CD8-positive, alpha-beta memory T cell (primary cell): ENCODE data around the gene PPP1R37. TPM values are rescaled to one million over a fixed set of nuclear protein-coding genes. Genes with fewer than 3 reads are reported as not detected.
"Not testable (repeated sequence)": the region's sequence is repeated elsewhere in the genome, so short reads cannot be mapped to it uniquely, and the experiment has no call there.

Source experiments
- CTCF ChIA-PET: fragments of 350-600 bp; sonication (Branson Sonifier 250); formaldehyde crosslinking; loops from one replicate; lab custom pipeline; 2021; ENCODE audit warnings: antibody characterized with exemption; lab: Charles Lee
- POLR2A ChIA-PET: fragments of 350-600 bp; sonication (Branson Sonifier 250); formaldehyde crosslinking; loops from one replicate; lab custom pipeline; 2021; ENCODE audit warnings: antibody characterized with exemption; lab: Charles Lee
- DNase-seq, 5 donors: peaks; one replicate each; pipeline versions ENCODE4 v3.0.0 to v3.0.0-alpha.2; 2020 to 2022; ENCODE audit warnings: mixed read lengths in 1 of 5
- H3K27ac ChIP-seq: one replicate; pipeline ENCODE4 v1.7.0; 2013; ENCODE audit warnings: low read depth, mild to moderate bottlenecking, low read length, moderate library complexity
- H3K27me3 ChIP-seq: 2 replicates; pipeline ENCODE4 v1.7.0; 2013; ENCODE audit warnings: low read length, mild to moderate bottlenecking; ENCODE audit not compliant: insufficient read depth, poor library complexity, severe bottlenecking
- H3K36me3 ChIP-seq: 2 replicates; pipeline ENCODE4 v1.7.0; 2013; ENCODE audit warnings: mild to moderate bottlenecking, low read length, moderate library complexity; ENCODE audit not compliant: insufficient read depth
- H3K4me1 ChIP-seq: 2 replicates; pipeline ENCODE4 v1.7.0; 2013; ENCODE audit warnings: mild to moderate bottlenecking, low read length, moderate library complexity; ENCODE audit not compliant: insufficient read depth
- H3K4me3 ChIP-seq: 2 replicates; pipeline ENCODE4 v1.7.0; 2013; ENCODE audit warnings: mild to moderate bottlenecking, low read length
- H3K9me3 ChIP-seq: 2 replicates; pipeline ENCODE4 v1.7.0; 2013; ENCODE audit warnings: mild to moderate bottlenecking, low read length
- H3K27ac Mint-ChIP-seq, 8 donors: one replicate each; pipeline ENCODE4 v1.8.0; 2020 to 2021; ENCODE audit warnings: mixed read lengths in 8 of 8, mild to moderate bottlenecking in 6 of 8, inconsistent platforms in 3 of 8, moderate library complexity in 3 of 8
- H3K27me3 Mint-ChIP-seq, 2 donors: one replicate each; pipeline ENCODE4 v1.8.0; 2020 to 2021; ENCODE audit warnings: mixed read lengths in 2 of 2, mild to moderate bottlenecking in 1 of 2, moderate library complexity in 1 of 2
- H3K36me3 Mint-ChIP-seq, 3 donors: one replicate each; pipeline ENCODE4 v1.8.0; 2020 to 2021; ENCODE audit warnings: mixed read lengths in 3 of 3, inconsistent platforms in 1 of 3, mild to moderate bottlenecking in 1 of 3
- H3K4me1 Mint-ChIP-seq, 3 donors: one replicate each; pipeline ENCODE4 v1.8.0; 2020 to 2021; ENCODE audit warnings: mixed read lengths in 3 of 3, inconsistent platforms in 1 of 3, mild to moderate bottlenecking in 1 of 3
- H3K4me3 Mint-ChIP-seq, 7 donors: one replicate each; pipeline ENCODE4 v1.8.0; 2020 to 2021; ENCODE audit warnings: mixed read lengths in 7 of 7, mild to moderate bottlenecking in 6 of 7, moderate library complexity in 4 of 7, inconsistent platforms in 2 of 7
- H3K9me3 Mint-ChIP-seq, 5 donors: one replicate each; pipeline ENCODE4 v1.8.0; 2020 to 2022; ENCODE audit warnings: mixed read lengths in 5 of 5, mild to moderate bottlenecking in 3 of 5, moderate library complexity in 2 of 5, inconsistent platforms in 1 of 5
- polyA plus RNA-seq: library from polyadenylated mRNA; unstranded; fragments of 300-500 nt; fragmentation: Illumina TruSeq; gene quantifications from one replicate; pipeline ENCODE4 v1.2.3, GENCODE V29; 2021
- total RNA-seq, 2 experiments: library from RNA; stranded (reverse); gene quantifications; one replicate each; pipeline ENCODE4 v1.2.3, GENCODE V29; 2021

Gene PPP1R37
- total and polyA plus RNA-seq, 3 experiments from 2014 or later, result 0.79 to 18.3 (median 17.8) TPM

DNA sequence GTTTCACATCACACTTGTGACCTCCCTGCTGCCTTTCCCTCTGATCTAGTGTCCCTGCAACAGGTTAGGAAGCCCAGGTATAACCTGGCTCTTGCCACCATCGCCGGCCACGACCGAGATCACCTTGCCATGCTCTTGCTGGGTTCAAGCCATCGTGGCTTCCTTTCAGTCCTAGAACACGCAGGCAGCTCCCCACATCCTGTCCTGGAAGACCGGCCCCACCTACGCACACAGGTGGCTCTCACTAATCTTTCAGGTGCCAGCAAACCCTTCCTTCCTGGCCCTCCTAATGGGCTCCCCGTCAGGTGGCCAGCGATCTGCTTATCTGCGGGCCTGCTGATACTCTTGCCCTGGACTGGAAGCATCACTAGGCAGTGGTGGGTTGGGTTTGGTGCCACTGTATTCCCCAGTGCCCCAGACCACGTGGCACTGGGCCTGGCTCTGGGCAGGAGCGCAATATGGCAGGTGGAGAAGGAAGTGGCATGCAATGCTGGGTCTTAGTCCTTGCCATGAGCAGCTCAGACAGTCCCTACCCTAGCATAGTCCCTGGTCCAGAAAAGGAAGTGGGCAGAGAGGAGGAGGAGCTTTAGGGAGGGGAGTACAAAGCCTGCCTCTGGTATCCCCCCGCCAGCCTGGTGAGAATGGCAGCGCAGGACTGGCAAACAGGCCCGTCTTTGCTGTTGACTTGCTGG lies 11.8 kb downstream of the PPP1R37 start:
- no peak overlapping the region for H3K27ac ChIP-seq
- no peaks in the 10 kb centered on the region for H3K9me3 ChIP-seq
- Mint-ChIP-seq H3K36me3 (peaks cover 0 to 8% (median 0%) of the 10 kb centered on the region in 3 donors), H3K4me3 (peak overlapping the region in 6 of 7 donors; percentile 37 to 88 (median 67)), H3K27me3 (no peaks in the 10 kb centered on the region), H3K27ac (peak overlapping the region; percentile 28 to 93 (median 81)), H3K4me1 (peaks cover 44 to 65% (median 49%) of the 10 kb centered on the region in 3 donors), H3K9me3 (no peaks in the 10 kb centered on the region)
- H3K4me1 ChIP-seq, result peaks cover 33% of the 10 kb centered on the region
- ChIA-PET CTCF (interaction anchor here (1.4 to 4.6 kb wide), 2 partner anchors 12 to 74 kb away, joined by 3 to 22 read pairs; partner anchors contain the start of genes BLOC1S3 and PPP1R37), POLR2A (no interaction called here)
- DNase-seq, result no peak
- H3K27me3 ChIP-seq, result no peaks in the 10 kb centered on the region
- H3K4me3 ChIP-seq, result no peak overlapping the region
- H3K36me3 ChIP-seq, result no peaks in the 10 kb centered on the region

DNA sequence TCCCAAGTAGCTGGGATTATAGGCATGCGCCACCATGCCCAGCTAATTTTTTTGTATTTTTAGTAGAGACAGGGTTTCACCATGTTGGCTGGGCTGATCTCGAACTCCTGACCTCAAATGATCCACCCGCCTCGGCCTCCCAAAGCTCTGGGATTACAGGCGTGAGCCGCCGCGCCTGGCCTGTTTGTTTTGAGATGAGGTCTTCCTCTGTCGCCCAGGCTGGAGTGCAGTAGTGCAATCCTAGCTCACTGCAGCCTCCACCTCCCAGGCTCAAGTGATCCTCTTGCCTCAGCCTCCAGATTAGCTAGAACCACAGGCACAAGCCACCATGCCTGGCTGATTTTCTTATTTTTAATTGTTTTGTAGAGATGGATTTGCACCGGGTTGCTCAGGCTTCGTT lies 13.4 kb downstream of the PPP1R37 start:
- H3K4me3 Mint-ChIP-seq, H3K27ac ChIP-seq, POLR2A ChIA-PET, DNase-seq, H3K9me3 ChIP-seq, H3K27me3 Mint-ChIP-seq, H3K36me3 Mint-ChIP-seq, CTCF ChIA-PET, H3K4me3 ChIP-seq, H3K9me3 Mint-ChIP-seq, H3K27me3 ChIP-seq, H3K36me3 ChIP-seq: not testable (repeated sequence)
- peaks cover 33% of the 10 kb centered on the region for H3K4me1 ChIP-seq
- Mint-ChIP-seq H3K4me1 (peaks cover 39 to 64% (median 45%) of the 10 kb centered on the region in 3 donors), H3K27ac (peak overlapping the region in 2 of 8 donors; percentile 23 to 51)

DNA sequence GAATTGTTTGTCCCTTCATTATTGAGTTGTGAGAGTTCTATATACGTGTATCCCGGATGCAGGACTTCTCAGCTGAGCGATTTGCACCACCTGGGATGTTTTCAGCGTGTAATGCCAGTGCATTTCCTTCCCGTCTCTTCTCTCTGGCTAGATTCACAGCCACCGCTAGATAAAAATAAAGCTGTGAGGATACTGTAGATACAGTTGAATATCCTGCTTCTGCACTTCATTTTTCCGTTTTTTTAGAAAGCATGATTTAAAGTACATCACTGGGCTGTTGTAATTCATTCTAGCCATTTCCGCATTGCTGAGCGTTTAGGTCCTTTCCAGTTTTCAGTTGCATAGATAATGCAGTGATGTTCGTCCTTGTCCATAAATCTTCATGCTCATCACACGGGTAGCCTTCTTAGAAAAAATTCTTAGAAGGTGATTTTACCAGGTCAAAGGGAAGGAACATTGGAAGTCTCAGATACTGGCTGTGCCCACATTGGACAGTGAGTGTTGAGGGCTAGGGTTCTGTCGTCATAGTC lies 14.7 kb downstream of the PPP1R37 start:
- CTCF ChIA-PET, result no interaction called here
- H3K4me1 ChIP-seq, result peaks cover 28% of the 10 kb centered on the region

DNA sequence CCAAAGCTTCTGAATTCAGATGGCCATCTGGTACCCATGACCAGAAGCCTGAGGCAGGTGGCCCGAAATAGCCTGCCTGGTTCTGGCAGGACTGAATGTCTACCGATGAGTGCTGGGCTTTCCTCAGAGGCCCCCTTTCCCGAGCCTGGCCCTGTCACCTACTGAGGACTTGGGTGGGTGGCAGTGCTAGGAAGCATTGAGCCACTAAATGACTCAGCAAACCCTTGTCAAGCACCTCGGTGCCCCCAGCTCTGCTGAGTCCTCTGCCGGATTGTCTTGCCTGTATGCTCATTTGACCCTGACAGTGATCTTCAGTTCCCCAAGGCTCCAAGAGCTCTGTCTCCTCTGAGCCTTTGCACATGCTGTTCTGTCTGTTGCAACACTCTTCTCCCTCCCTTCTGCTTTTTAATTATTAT lies 17.9 kb downstream of the PPP1R37 start:
- Histone ChIP-seq H3K4me1 (peaks cover under 1% of the 10 kb centered on the region), H3K9me3 (no peaks in the 10 kb centered on the region), H3K27ac (no peak overlapping the region), H3K27me3 (no peaks in the 10 kb centered on the region), H3K36me3 (no peaks in the 10 kb centered on the region), H3K4me3 (no peak overlapping the region)
- CTCF ChIA-PET, result no interaction called here
- Mint-ChIP-seq H3K4me1 (peaks cover 13 to 41% (median 20%) of the 10 kb centered on the region in 3 donors), H3K27me3 (no peaks in the 10 kb centered on the region), H3K9me3 (no peaks in the 10 kb centered on the region), H3K4me3 (no peak overlapping the region), H3K27ac (no peak overlapping the region), H3K36me3 (peaks cover 0 to 7% (median 0%) of the 10 kb centered on the region in 3 donors)
- DNase-seq, result no peak
- POLR2A ChIA-PET, result no interaction called here

More for the DNA sequence above, 14.7 kb downstream of the PPP1R37 start:
- H3K36me3 Mint-ChIP-seq, result peaks cover 0 to 7% (median 0%) of the 10 kb centered on the region in 3 donors
- DNase-seq, result no peak
- Histone ChIP-seq H3K36me3 (no peaks in the 10 kb centered on the region), H3K9me3 (no peaks in the 10 kb centered on the region), H3K4me3 (no peak overlapping the region), H3K27ac (no peak overlapping the region), H3K27me3 (no peaks in the 10 kb centered on the region)
- H3K9me3 Mint-ChIP-seq, result no peaks in the 10 kb centered on the region
- H3K4me1 Mint-ChIP-seq, result peaks cover 35 to 59% (median 39%) of the 10 kb centered on the region in 3 donors
- no peaks in the 10 kb centered on the region for H3K27me3 Mint-ChIP-seq
- H3K4me3 Mint-ChIP-seq, result no peak overlapping the region
- POLR2A ChIA-PET, result no interaction called here
- no peak overlapping the region for H3K27ac Mint-ChIP-seq

DNA sequence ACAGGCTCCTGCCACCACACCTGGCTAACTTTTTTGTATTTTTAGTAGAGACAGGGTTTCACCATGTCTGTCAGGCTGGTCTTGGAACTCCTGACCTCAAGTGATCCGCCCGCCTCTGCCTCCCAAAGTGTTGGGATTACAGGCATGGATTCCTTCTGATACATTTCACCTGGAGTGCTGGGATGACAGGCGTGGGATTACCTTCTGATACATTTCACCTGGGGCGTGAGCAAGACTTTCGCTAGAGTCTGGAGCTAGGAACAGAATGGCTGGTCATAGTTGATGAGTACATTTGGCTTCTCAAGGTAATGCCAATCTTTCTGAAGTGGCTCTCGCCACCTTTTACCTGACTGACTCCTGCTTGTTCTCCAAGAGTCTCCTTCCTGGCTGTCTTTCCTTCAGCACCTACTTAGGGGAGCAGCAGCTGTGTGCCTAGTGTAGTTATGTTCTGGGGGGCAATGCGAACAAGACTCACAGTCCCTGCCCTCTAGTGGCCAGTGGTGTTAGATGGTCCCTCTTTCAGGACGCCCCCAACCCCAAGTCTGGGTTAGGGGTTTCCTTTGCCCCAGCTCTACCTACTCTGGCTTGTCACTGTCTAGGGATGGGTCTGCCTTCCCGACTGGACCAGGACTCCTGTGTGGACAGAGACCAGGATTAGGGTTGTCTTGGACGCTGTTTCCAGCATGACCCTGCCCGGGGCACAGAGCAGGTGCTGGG lies 19.3 kb downstream of the PPP1R37 start:
- Mint-ChIP-seq H3K27me3 (no peaks in the 10 kb centered on the region), H3K4me1 (peaks cover 21 to 55% (median 32%) of the 10 kb centered on the region in 3 donors), H3K9me3 (no peaks in the 10 kb centered on the region), H3K27ac (peak overlapping the region in 1 of 8 donors; percentile 29), H3K4me3 (no peak overlapping the region), H3K36me3 (peaks cover 0 to 7% (median 0%) of the 10 kb centered on the region in 3 donors)
- no peak overlapping the region for H3K4me3 ChIP-seq
- DNase-seq, result no peak
- no peaks in the 10 kb centered on the region for H3K9me3 ChIP-seq
- POLR2A ChIA-PET, result no interaction called here
- H3K27me3 ChIP-seq, result no peaks in the 10 kb centered on the region
- CTCF ChIA-PET, result interaction anchor here (1.5 kb wide), 2 partner anchors 9 to 13 kb away, joined by 4 to 5 read pairs; no protein-coding TSS in a partner anchor
- H3K4me1 ChIP-seq, result peaks cover 15% of the 10 kb centered on the region
- H3K27ac ChIP-seq, result no peak overlapping the region
- H3K36me3 ChIP-seq, result no peaks in the 10 kb centered on the region

DNA sequence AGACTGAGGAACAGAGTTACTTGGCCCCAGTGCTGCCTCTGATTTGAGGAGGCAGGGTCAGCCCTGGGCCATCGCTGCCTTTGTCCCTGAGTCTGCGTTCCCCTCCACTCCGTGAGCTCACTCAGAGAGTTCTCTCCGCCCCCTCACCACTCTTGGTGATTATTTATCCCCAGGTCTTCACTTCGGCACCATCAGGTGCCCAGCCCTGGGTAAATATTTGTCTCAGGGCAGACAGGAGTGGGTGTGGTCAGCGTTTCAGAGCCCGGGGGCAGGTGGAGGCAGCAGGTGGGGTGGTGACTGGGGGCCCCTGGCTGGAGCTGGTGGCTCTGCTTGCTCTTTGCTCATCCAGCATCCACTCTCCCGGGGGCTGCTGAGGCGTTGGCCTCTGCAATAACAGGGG lies 20.6 kb downstream of the PPP1R37 start:
- POLR2A ChIA-PET, result no interaction called here
- Histone ChIP-seq H3K27me3 (no peaks in the 10 kb centered on the region), H3K36me3 (no peaks in the 10 kb centered on the region), H3K4me3 (no peak overlapping the region), H3K4me1 (peaks cover 28% of the 10 kb centered on the region), H3K9me3 (no peaks in the 10 kb centered on the region), H3K27ac (no peak overlapping the region)
- H3K36me3 Mint-ChIP-seq, result peaks cover 0 to 7% (median 0%) of the 10 kb centered on the region in 3 donors
- CTCF ChIA-PET, result interaction anchor here (1.5 kb wide), 2 partner anchors 10 to 11 kb away, joined by 4 to 5 read pairs; no protein-coding TSS in a partner anchor
- H3K9me3 Mint-ChIP-seq, result no peaks in the 10 kb centered on the region
- peaks cover 30 to 64% (median 39%) of the 10 kb centered on the region in 3 donors for H3K4me1 Mint-ChIP-seq
- H3K27ac Mint-ChIP-seq, result no peak overlapping the region
- no peak overlapping the region for H3K4me3 Mint-ChIP-seq
- DNase-seq, result no peak
- H3K27me3 Mint-ChIP-seq, result no peaks in the 10 kb centered on the region

DNA sequence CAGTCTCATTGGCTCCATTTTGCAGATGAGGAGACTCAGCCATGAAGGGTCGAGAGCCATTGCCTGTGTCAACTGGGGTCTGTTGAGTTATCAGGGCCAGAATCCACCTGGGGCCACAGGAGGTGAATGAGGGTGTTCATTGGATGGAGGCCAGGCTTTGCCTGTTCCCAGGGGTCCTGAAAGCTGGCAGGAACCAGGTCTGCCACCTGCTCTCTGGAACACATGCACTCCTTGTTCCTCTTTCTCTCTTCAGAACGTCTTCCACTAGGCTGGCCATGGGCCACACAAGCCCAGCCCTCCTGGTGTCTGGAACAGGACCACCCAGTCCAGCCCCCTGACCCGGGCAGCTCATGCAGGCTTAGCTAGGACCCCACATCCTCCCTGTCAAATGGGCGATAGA lies 21.1 kb downstream of the PPP1R37 start:
- Histone ChIP-seq H3K36me3 (no peaks in the 10 kb centered on the region), H3K4me3 (no peak overlapping the region), H3K4me1 (peaks cover 29% of the 10 kb centered on the region), H3K27ac (no peak overlapping the region), H3K9me3 (no peaks in the 10 kb centered on the region), H3K27me3 (no peaks in the 10 kb centered on the region)
- H3K27me3 Mint-ChIP-seq, result no peaks in the 10 kb centered on the region
- peaks cover 0 to 5% (median 0%) of the 10 kb centered on the region in 3 donors for H3K36me3 Mint-ChIP-seq
- DNase-seq, result no peak
- no peaks in the 10 kb centered on the region for H3K9me3 Mint-ChIP-seq
- POLR2A ChIA-PET, result no interaction called here
- CTCF ChIA-PET, result no interaction called here
- H3K4me3 Mint-ChIP-seq, result no peak overlapping the region
- H3K4me1 Mint-ChIP-seq, result peaks cover 31 to 65% (median 39%) of the 10 kb centered on the region in 3 donors
- peak overlapping the region in 2 of 8 donors; percentile 22 to 77 for H3K27ac Mint-ChIP-seq
